Measurements from ENCODE around the gene MAP3K5. TPM values are rescaled to one million over a fixed set of nuclear protein-coding genes. Genes with fewer than 3 reads are reported as not detected.
"Not testable (repeated sequence)": the region's sequence is repeated elsewhere in the genome, so short reads cannot be mapped to it uniquely, and the experiment has no call there.

Gene MAP3K5
- total RNA-seq, 1 donor from 2014 or later, result 34.7 TPM

- intact Hi-C loops (cut with DNase I), result no loop called here
- ATAC-seq (peak; percentile 33), DNase-seq (ENCODE audit: missing footprints) (no peak)
Measured at GRCh38 chr6:136710877-136711552, 81.3 kb downstream of the MAP3K5 start.

GRCh38 chr6:136709429-136709828 lies 82.8 kb downstream of the MAP3K5 start:
- DNase-seq (ENCODE audit: missing footprints) (no peak), ATAC-seq (no peak)
- intact Hi-C loops (cut with DNase I), result no loop called here

GRCh38 chr6:136706430-136706829 lies 85.8 kb downstream of the MAP3K5 start:
- ATAC-seq (no peak), DNase-seq (ENCODE audit: missing footprints) (no peak)
- intact Hi-C loops (cut with DNase I), result no loop called here

GRCh38 chr6:136703331-136703865 lies 88.9 kb downstream of the MAP3K5 start:
- ATAC-seq (no peak), DNase-seq (ENCODE audit: missing footprints) (no peak)
- intact Hi-C loops (cut with DNase I), result no loop called here

GRCh38 chr6:136701045-136701444 lies 91.2 kb downstream of the MAP3K5 start:
- ATAC-seq (no peak), DNase-seq (ENCODE audit: missing footprints) (no peak)
- intact Hi-C loops (cut with DNase I), result no loop called here

GRCh38 chr6:136699358-136699757 lies 92.9 kb downstream of the MAP3K5 start:
- no peak for DNase-seq (ENCODE audit: missing footprints)
- intact Hi-C loops (cut with DNase I), result no loop called here
- ATAC-seq, result no peak

- intact Hi-C loops (cut with DNase I), result no loop called here
Measured at GRCh38 chr6:136696783-136697364, 95.4 kb downstream of the MAP3K5 start.

GRCh38 chr6:136696238-136696637 lies 96.0 kb downstream of the MAP3K5 start:
- intact Hi-C loops (cut with DNase I), result no loop called here

More at GRCh38 chr6:136696783-136697364, 95.4 kb downstream of the MAP3K5 start:
- ATAC-seq (no peak), DNase-seq (ENCODE audit: missing footprints) (no peak)

GRCh38 chr6:136695412-136695811 lies 96.9 kb downstream of the MAP3K5 start:
- intact Hi-C loops (cut with DNase I), result no loop called here
- no peak for ATAC-seq
- no peak for DNase-seq (ENCODE audit: missing footprints)

More at GRCh38 chr6:136696238-136696637, 96.0 kb downstream of the MAP3K5 start:
- DNase-seq (ENCODE audit: missing footprints) (no peak), ATAC-seq (no peak)

GRCh38 chr6:136693090-136693489 lies 99.2 kb downstream of the MAP3K5 start:
- DNase-seq (ENCODE audit: missing footprints) (no peak), ATAC-seq (no peak)
- intact Hi-C loops (cut with DNase I), result no loop called here

GRCh38 chr6:136687894-136688293 lies 104.4 kb downstream of the MAP3K5 start:
- DNase-seq (ENCODE audit: missing footprints); intact Hi-C loops (cut with DNase I); ATAC-seq: not testable (repeated sequence)

GRCh38 chr6:136685540-136686108 lies 106.7 kb downstream of the MAP3K5 start:
- intact Hi-C loops (cut with DNase I), result no loop called here
- ATAC-seq (no peak), DNase-seq (ENCODE audit: missing footprints) (no peak)

GRCh38 chr6:136684466-136684865 lies 107.8 kb downstream of the MAP3K5 start:
- intact Hi-C loops (cut with DNase I), result loop anchor here (5.0 kb wide), 1 partner anchor 37 kb away; no protein-coding TSS in a partner anchor
- DNase-seq (ENCODE audit: missing footprints), result no peak
- peak; percentile 60 for ATAC-seq

- intact Hi-C loops (cut with DNase I), result loop anchor here (2.0 to 5.0 kb wide), 2 partner anchors 36 to 109 kb away; partner anchors contain the start of gene MAP3K5
- ATAC-seq (peak; percentile 75), DNase-seq (ENCODE audit: missing footprints) (no peak)
Measured at GRCh38 chr6:136683209-136683941, 108.9 kb downstream of the MAP3K5 start.

GRCh38 chr6:136682292-136682691 lies 110.0 kb downstream of the MAP3K5 start:
- ATAC-seq, result no peak
- DNase-seq (ENCODE audit: missing footprints), result no peak

GRCh38 chr6:136677822-136678221 lies 114.5 kb downstream of the MAP3K5 start:
- DNase-seq (ENCODE audit: missing footprints), result no peak
- ATAC-seq, result no peak
- intact Hi-C loops (cut with DNase I), result no loop called here

More at GRCh38 chr6:136682292-136682691, 110.0 kb downstream of the MAP3K5 start:
- intact Hi-C loops (cut with DNase I), result loop anchor here (2.0 to 5.0 kb wide), 2 partner anchors 35 to 111 kb away; partner anchors contain the start of gene MAP3K5

- intact Hi-C loops (cut with DNase I), result no loop called here
- DNase-seq (ENCODE audit: missing footprints) (no peak), ATAC-seq (no peak)
Measured at GRCh38 chr6:136677344-136677743, 114.9 kb downstream of the MAP3K5 start.

GRCh38 chr6:136676075-136676474 lies 116.2 kb downstream of the MAP3K5 start:
- DNase-seq (ENCODE audit: missing footprints) (no peak), ATAC-seq (no peak)
- intact Hi-C loops (cut with DNase I), result no loop called here

GRCh38 chr6:136673571-136673970 lies 118.7 kb downstream of the MAP3K5 start:
- ATAC-seq (no peak), DNase-seq (ENCODE audit: missing footprints) (no peak)
- intact Hi-C loops (cut with DNase I), result no loop called here

Data from Right ventricle myocardium inferior (tissue), 1 donor.